NCI-H1930 (cell line): ENCODE measurements around the gene CREBBP.

Experiments used
- DNase-seq, 2 experiments: peaks; one replicate each; lab custom pipeline; 2025; lab: John Stamatoyannopoulos, UW

CREBBP gene

DNA sequence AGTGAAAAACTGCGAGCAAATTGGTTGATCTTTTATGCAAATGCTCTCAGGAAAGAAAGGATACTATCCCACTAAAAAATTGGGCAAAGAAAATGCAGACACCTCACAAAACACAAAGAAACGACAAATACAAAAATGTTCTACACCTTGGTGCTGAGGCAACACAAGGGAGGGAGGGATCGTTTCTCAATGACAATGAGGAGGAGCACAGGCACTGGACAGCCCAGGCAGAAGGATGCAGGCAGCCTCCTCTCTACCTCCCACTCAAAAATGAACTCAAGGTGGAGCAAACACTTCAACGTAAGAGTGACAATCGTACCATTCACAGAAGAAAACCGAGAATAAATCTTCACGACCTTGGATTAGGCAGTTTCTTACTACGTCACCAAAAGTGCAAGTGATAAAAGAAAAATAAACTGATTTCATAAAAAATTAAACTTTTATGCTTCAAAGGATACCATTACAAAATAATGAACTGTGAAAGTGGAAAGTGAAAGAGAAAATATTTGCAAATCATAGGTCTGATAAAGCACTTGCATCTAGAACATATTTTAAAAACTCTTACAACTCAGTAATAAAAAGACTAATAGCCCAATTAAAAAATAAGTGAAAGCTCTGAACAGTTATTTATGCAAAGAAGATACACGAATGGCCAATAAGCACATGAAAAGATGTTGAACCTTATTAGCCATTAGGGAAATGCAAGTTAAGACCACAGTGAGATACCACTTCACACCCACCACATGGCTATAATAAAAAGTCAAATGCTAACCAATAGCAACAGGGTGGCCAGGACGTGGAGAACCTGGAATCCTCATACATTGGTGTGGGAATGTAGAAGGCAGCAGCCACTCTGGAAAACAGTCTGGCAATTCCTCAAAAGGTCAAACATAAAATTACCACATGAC is 82.4 kb downstream of the CREBBP start:
- DNase-seq, result no peak

DNA sequence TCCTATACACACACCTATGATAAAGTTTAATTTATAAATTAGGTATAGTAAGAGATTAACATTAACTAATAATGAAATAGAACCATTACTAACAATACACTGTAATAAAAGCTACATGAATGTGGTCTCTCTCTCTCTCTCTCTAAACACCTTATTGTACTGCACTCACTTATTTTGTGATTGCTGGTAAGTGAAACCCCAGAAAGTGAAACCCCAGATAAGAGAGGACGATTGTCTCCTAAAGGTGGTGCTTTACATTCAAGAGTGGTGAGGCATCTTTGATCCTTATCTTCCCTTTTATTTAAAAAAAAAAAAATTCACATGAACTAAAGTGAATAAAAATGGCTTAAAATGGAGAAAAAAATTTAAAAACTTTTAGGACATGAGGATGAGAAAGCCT is 83.0 kb downstream of the CREBBP start:
- DNase-seq, result no peak

- DNase-seq, result no peak
These were observed 87.3 kb downstream of the CREBBP start for GRCh38 chr16:3793161-3793576.

DNA sequence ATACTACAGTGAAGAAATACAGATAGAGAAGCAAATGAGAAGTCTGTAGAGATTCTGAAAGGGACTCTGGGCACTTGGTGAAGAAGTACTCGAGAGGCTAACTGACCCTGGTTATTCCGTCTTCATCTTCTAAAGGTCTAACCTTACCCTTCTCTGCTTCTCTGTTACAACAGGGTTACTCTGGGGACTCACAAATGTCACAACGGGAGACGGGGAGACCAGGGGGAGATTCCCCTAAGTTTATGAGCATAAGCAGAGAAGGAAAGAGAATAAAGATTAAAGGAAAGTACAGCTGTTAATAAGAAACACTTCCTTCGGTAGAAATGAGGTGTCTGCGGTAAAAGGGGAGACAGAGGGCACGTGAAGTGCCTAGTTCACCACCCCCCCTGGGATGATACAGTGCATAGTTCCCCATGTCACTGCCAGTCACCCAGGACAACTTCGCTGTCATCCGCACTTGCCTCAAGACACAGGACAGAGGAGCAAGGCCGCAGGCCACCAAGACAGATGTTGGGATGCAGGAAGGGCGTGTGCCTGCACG is 88.0 kb downstream of the CREBBP start:
- no peak for DNase-seq

DNA sequence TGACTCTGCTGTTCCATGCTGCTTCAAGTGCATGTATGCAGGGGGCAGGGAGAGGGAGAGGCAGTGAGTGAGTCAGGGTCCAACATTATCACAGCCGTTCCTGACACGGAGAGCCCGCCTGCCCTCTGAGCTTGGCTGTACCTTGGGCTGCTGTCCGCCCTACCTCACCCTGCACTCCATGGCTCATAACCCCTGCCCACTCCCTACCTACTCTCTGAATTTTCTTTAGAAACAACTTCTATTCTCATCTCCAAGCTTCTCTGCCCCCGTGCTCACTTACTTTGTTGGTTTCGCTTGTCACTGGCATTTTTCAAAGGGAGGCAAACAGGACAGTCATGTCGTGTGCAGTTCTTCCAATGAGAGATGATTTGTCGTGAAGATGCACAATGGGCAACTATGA is 88.8 kb downstream of the CREBBP start:
- no peak for DNase-seq

DNA sequence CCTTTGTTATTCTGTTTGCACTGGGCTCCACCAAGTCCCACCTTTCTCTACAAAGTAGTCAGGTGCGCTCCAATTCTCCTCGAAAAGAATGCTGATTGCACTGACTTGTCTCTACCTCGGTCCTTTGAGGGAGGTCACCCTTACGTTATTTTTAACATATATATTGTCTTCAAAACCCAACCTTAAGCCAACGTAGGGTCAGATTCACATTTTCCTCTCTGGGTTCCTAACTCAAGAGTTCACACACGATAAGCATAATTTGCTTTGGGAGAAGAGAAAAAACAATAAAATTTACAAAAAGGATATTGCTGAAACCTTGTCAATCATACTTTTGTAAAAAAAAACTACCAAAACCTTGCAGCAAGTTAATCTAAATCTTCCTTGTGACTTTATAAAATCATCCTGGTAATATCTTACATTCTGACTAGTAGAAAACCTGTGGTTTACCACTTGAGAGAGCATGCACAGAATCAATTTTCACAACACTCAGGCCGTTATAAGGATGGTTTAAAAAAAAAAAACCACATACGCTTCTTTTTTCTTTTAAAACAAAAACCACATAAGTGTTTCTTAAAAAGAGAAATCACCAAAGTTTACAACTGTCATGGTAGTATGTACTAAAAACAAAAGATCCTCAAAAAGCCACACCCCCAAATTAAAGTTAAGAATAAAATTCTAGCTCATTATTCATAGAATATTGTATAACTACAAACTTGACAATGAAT is 91.0 kb downstream of the CREBBP start:
- no peak for DNase-seq

DNA sequence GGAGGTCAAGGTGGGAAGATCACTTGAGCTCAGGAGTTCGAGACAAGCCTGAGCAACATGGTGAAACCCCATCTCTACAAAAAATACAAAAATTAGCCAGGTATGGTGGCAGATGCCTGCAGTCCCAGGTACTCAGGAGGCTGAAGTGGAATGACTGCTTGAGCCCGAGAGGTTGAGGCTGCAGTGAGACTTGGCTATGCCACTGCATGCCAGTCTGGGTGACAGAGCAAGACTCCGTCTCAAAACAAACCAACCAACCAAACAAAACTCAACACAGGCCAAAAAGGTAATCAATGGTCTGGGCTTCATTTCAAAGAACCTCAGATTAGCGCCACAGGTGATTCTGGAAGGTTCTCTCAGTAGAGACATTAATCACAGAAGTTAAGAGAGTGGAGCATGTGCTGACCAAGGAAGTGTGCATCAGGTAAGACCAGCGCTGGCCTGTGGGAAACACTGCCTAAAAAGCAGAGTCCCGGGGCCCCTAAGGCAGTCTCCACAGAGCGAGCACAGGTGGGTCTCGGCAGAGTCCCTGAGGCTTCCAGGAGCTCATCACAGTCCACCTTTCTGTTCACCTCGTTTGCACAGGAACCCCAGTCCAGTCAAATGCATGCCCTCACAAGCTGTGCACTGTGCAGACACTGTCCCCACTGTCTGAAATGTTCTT is 91.7 kb downstream of the CREBBP start:
- DNase-seq, result no peak

DNA sequence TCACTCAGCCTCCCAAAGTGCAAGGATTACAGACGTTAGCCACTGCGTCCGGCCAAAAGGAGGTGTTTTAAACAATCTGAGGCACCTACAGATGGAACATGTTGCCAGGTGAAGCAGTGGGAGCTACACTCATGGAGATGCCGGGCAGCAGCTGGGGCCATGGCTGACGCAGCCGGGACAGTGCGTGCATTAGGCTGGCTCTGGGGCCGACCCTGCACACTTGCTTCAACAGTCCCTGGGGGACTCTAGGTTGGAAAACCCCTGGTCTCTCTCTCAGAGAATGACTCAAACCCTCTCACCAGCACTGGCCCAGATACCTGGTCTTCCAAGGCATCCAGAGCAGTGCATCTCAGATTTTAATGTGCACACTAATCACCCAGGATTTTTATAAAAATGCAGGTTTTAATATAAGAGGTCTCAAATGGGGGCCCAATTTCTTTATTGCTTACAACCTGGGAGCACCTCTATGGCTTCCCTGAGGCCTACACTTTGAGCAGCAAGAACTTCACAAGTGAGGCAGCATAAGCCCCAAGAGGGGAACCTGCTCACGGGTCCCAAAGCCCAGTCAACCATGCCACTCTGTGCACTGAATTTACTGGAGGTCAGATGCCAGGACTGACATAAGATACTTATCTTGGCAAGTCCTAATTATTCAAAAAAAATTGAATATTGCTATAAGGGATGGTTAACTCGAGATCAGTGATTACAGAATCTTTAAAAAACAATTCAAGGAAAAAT is 92.4 kb downstream of the CREBBP start:
- DNase-seq, result no peak

GRCh38 chr16:3785413-3785812 is 95.1 kb downstream of the CREBBP start:
- DNase-seq, result no peak

- DNase-seq, result no peak
These were observed 97.0 kb downstream of the CREBBP start for GRCh38 chr16:3783516-3783915.

DNA sequence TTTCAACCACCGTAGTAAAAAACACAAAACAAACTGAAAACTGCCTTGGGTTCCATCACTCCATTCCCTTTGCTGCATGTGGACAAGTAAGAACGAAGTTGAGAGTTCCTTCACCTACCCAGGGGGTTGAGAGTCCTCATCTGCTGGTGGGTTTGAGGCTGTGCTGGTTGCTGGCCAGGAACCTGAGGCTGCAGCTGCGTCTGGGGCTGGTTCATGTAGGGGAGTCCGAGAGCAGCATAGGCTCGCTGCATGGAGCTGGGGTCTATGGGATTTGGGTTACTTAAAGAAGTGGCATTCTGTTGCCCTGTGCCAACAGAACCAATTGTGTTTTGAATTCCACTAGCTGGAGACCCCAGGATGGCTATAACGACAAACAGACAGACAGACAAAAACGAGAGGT is 97.9 kb downstream of the CREBBP start:
- DNase-seq, result no peak

GRCh38 chr16:3781421-3781820 is 99.1 kb downstream of the CREBBP start:
- no peak for DNase-seq

- no peak for DNase-seq
These were observed 99.9 kb downstream of the CREBBP start for GRCh38 chr16:3780570-3780969.

GRCh38 chr16:3776316-3776715 is 104.2 kb downstream of the CREBBP start:
- no peak for DNase-seq

- no peak for DNase-seq
These were observed 105.7 kb downstream of the CREBBP start for GRCh38 chr16:3774819-3775218.

- no peak for DNase-seq
These were observed 106.3 kb downstream of the CREBBP start for GRCh38 chr16:3774156-3774767.

DNA sequence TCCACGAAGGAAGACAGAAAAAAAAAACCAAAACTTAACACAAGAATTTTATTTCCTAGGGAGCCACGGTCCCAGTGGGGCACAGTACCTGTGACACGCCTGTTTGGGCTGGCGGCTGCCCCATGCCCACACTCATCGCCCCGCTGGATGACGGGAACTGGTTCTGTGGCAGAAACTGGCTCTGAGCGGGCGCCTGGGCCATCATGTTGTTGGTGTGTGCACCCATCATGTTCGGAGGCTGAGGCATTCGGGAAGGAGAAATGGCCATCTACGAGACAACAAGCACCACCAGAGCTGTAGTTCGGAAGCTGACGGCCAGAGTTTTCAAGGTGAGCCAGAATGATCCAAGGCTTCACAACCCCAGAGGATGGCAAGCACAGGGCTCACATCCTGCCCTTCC is 106.8 kb downstream of the CREBBP start:
- DNase-seq, result no peak

DNA sequence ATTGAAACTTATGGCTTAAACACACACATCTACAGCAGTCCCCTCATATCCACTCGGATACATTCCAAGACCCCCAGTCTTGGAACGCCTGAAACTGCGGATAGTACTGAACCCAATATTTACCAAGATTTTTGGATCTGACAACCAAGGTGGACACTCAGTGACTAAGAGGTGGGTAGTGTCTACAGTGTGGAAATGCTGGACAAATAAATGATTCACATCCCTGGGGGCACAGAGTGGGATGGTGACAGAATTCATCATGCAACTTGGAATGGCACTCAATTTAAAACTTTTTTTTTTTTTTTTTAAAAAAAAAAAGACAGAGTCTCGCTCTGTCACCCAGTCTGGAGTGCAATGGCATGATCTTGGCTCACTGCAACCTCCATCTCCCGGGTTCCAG is 109.0 kb downstream of the CREBBP start:
- no peak for DNase-seq

GRCh38 chr16:3770530-3770929 is 110.0 kb downstream of the CREBBP start:
- DNase-seq, result no peak

DNA sequence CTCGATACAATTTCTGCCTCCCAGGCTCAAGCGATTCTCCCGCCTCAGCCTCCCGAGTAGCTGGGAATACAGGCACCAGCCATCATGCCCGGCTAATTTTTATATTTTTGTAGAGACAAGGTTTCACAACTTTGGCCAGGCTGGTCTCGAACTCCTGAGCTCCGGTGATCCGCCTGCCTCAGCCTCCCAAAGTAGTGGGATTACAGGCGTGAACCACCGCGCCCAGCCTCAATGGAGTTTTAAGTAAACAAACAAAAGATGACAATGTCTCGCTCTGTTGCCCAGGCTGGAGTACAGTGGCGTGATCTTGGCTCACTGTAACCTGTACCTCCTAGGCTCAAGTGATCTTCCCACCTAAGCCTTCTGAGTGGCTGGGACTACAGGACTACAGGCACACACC is 110.6 kb downstream of the CREBBP start:
- DNase-seq, result no peak

DNA sequence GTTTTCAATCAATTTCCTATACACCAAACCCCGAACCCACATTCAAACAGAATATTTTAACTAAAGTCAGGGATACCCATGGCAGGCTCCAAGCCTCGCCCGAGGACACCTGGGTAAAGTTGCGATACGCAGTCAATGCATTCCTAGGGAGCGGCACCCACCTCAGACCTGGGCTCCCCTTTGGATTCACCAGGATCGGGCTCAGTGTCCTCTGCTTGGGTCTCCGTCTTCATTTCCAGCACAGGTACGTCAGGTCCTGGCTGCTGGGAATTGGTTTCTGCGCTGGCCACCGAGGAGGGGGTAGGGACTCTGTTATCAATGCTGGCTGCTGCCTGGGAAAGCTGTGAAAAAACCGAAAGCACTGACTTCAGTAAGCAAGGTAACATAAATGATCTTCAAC is 111.5 kb downstream of the CREBBP start:
- DNase-seq, result no peak
